Liver (tissue), 9 donors: ENCODE data around the gene ULK4. TPM values are rescaled to one million over a fixed set of nuclear protein-coding genes. Genes with fewer than 3 reads are reported as not detected.

Experiments used
- DNase-seq: peaks from one replicate; pipeline ENCODE4 v3.0.0-alpha.2; 2017; ENCODE audit warnings: low spot score
- H3K27ac ChIP-seq, 2 donors: one replicate each; pipeline ENCODE4 v1.7.0; 2013; ENCODE audit warnings: inconsistent platforms in 2 of 2, low read length in 2 of 2, control low read depth in 1 of 2, low read depth in 1 of 2, mild to moderate bottlenecking in 1 of 2
- H3K27me3 ChIP-seq, 4 donors: one replicate each; pipeline versions ENCODE4 v1.6.1 to v1.7.0; 2013; ENCODE audit warnings: low read length in 3 of 4, inconsistent platforms in 1 of 4, mild to moderate bottlenecking in 1 of 4, moderate library complexity in 1 of 4; ENCODE audit not compliant: control insufficient read depth in 4 of 4, insufficient read depth in 4 of 4
- H3K36me3 ChIP-seq, 4 donors: one replicate each; pipeline versions ENCODE4 v1.6.1 to v1.7.0; 2013; ENCODE audit warnings: low read length in 3 of 4, mild to moderate bottlenecking in 3 of 4, low read depth in 1 of 4, moderate library complexity in 1 of 4; ENCODE audit not compliant: control insufficient read depth in 4 of 4, insufficient read depth in 3 of 4
- H3K4me1 ChIP-seq, 4 donors: one replicate each; pipeline versions ENCODE4 v1.6.1 to v1.7.0; 2013; ENCODE audit warnings: low read length in 3 of 4, mild to moderate bottlenecking in 3 of 4, moderate library complexity in 1 of 4; ENCODE audit not compliant: control insufficient read depth in 4 of 4, insufficient read depth in 4 of 4
- H3K4me3 ChIP-seq, 3 donors: one replicate each; pipeline versions ENCODE4 v1.6.1 to v1.7.0; 2013; ENCODE audit warnings: low read length in 3 of 3, control low read depth in 1 of 3, low read depth in 1 of 3, mild to moderate bottlenecking in 1 of 3
- H3K9ac ChIP-seq, 2 donors: one replicate each; pipeline ENCODE4 v1.7.0; 2013; ENCODE audit warnings: low read length in 2 of 2, mild to moderate bottlenecking in 2 of 2, moderate library complexity in 2 of 2, control low read depth in 1 of 2, low read depth in 1 of 2
- H3K9me3 ChIP-seq, 4 donors: one replicate each; pipeline versions ENCODE4 v1.6.1 to v1.7.0; 2013; ENCODE audit warnings: low read length in 3 of 4; ENCODE audit not compliant: control insufficient read depth in 4 of 4
- ATF3 ChIP-seq: IDR thresholded peaks from 2 replicates; pipeline ENCODE4 v1.6.1; 2016; ENCODE audit warnings: antibody characterized with exemption
- EGR1 ChIP-seq, 2 donors: IDR thresholded peaks; 2 replicates each; pipeline ENCODE4 v1.6.1; 2016 to 2018; ENCODE audit warnings: antibody characterized with exemption in 2 of 2, low read depth in 2 of 2
- FOXA1 ChIP-seq: IDR thresholded peaks from 2 replicates; pipeline ENCODE4 v1.6.1; 2016; ENCODE audit warnings: antibody characterized with exemption
- FOXA2 ChIP-seq: IDR thresholded peaks from 2 replicates; pipeline ENCODE4 v1.6.1; 2016; ENCODE audit warnings: antibody characterized with exemption
- GABPA ChIP-seq, 2 donors: IDR thresholded peaks in 1 of 2; conservative IDR thresholded peaks in 1 of 2; 2 replicates each; pipeline ENCODE4 v1.6.1; 2016; ENCODE audit warnings: antibody characterized with exemption in 2 of 2, mild to moderate bottlenecking in 1 of 2, moderate library complexity in 1 of 2
- HNF4A ChIP-seq, 2 donors: conservative IDR thresholded peaks; 2 replicates each; pipeline ENCODE4 v1.6.1; 2016; ENCODE audit warnings: antibody characterized with exemption in 2 of 2, mild to moderate bottlenecking in 2 of 2
- HNF4G ChIP-seq: IDR thresholded peaks from 2 replicates; pipeline ENCODE4 v1.6.1; 2016; ENCODE audit warnings: antibody characterized with exemption
- JUND ChIP-seq, 2 donors: IDR thresholded peaks; 2 replicates each; pipeline ENCODE4 v1.6.1; 2016; ENCODE audit warnings: antibody characterized with exemption in 2 of 2
- NR2F2 ChIP-seq: IDR thresholded peaks from 2 replicates; pipeline ENCODE4 v1.6.1; 2016; ENCODE audit warnings: antibody characterized with exemption
- RAD21 ChIP-seq, 2 donors: IDR thresholded peaks; 2 replicates each; pipeline ENCODE4 v1.6.1; 2016; ENCODE audit warnings: antibody characterized with exemption in 2 of 2, mild to moderate bottlenecking in 2 of 2
- RXRA ChIP-seq, 2 donors: IDR thresholded peaks; 2 replicates each; pipeline ENCODE4 v1.6.1; 2017 to 2018; ENCODE audit warnings: antibody characterized with exemption in 2 of 2, mild to moderate bottlenecking in 1 of 2
- SP1 ChIP-seq: IDR thresholded peaks from 2 replicates; pipeline ENCODE4 v1.6.1; 2018; ENCODE audit warnings: antibody characterized with exemption, mild to moderate bottlenecking
- TAF1 ChIP-seq: conservative IDR thresholded peaks from 2 replicates; pipeline ENCODE4 v1.6.1; 2016; ENCODE audit warnings: antibody characterized with exemption, mild to moderate bottlenecking
- YY1 ChIP-seq: IDR thresholded peaks from 2 replicates; pipeline ENCODE4 v1.6.1; 2016; ENCODE audit warnings: antibody characterized with exemption, mild to moderate bottlenecking
- WGBS: extraction: QIAGEN DNeasy Blood & Tissue Kit; methylation state at CpG from one replicate; pipeline ENCODE4 v1.1.7; 2013; 5-methylcytosine and 5-hydroxymethylcytosine counted together
- polyA plus RNA-seq, 2 donors: library from polyadenylated mRNA; stranded (reverse) in 1 of 2; unstranded in 1 of 2; fragments of 200-250 nt in 1 of 2; fragments of >200 nt in 1 of 2; fragmentation: Nextera tagmentation in 1 of 2; extraction: Ambion mirVana in 1 of 2; gene quantifications; one replicate each; pipeline versions ENCODE4 v1.2.1 to v1.2.3, GENCODE V29; 2013 to 2015
- total RNA-seq, 2 donors: library from RNA; depleted of rRNA; stranded (reverse); fragments of >200 nt; gene quantifications; one replicate each; pipeline ENCODE4 v1.2.3, GENCODE V29; 2014
- TF ChIP-seq, protein P1 (sequence below): IDR thresholded peaks from 2 replicates; pipeline ENCODE4 v1.6.1; 2016; ENCODE audit warnings: antibody characterized with exemption, mild to moderate bottlenecking
- TF ChIP-seq, protein P2 (sequence below): fragments of 150-350 bp; IDR thresholded peaks from 2 replicates; pipeline ENCODE4 v1.5.1; 2017; ENCODE audit warnings: improper control_type of control experiment, low read depth, low read length; ENCODE audit not compliant: missing input control
- TF ChIP-seq, protein P3 (sequence below): IDR thresholded peaks from 2 replicates; pipeline ENCODE4 v1.6.1; 2016; ENCODE audit warnings: antibody characterized with exemption
- TF ChIP-seq, protein P4 (sequence below): IDR thresholded peaks from 2 replicates; pipeline ENCODE4 v1.6.1; 2016; ENCODE audit warnings: antibody characterized with exemption
- donor health status: healthy.
- donor health status: healthy.
- donor health status: healthy.
- donor health status: healthy.
- donor health status: healthy.

The ULK4 gene
- total and polyA plus RNA-seq, 4 donors, result 1.1 to 11.5 (median 3.2) TPM

DNA sequence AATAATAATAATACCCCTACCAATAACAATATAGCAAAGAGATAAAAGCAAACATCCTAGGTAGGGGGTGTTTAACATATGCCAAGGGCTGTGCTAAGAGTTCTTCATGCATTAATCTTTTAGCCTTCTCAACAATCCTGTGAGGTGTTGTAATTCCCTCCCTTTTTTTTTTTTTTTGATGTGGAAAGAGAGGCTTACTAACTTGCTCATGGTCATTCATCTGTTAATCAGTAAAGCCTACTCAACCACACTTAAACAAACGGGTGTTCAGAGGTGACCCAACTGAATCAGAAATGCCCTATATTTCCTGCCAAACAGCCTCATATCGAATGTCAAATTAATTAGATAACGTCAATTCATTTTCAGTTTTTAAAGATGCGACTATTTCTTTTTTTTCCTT is 530.5 kb downstream of the ULK4 start:
- WGBS, result 92% methylated on average over 4 of the region's 4 CpGs
- no peak overlapping the region for H3K9ac ChIP-seq
- no peak overlapping the region for H3K4me3 ChIP-seq
- H3K36me3 ChIP-seq, result no peaks in the 10 kb centered on the region
- H3K27ac ChIP-seq, result no peak overlapping the region
- TF ChIP-seq EGR1 (IDR thresholded peaks at IDR 0.05; ENCODE audit: low read depth in 2 of 2) (no peak), ATF3 (no peak), GABPA (IDR thresholded peaks at IDR 0.05 in 1 of 2, conservative IDR thresholded peaks at IDR 0.05 in 1 of 2) (no peak), JUND (IDR thresholded peaks at IDR 0.05) (no peak), TAF1 (no peak), HNF4A (conservative IDR thresholded peaks at IDR 0.05) (no peak), RAD21 (IDR thresholded peaks at IDR 0.05) (no peak), SP1 (no peak), RXRA (IDR thresholded peaks at IDR 0.05) (no peak), NR2F2 (no peak), HNF4G (no peak), YY1 (no peak)
- TF ChIP-seq, protein P1, sequence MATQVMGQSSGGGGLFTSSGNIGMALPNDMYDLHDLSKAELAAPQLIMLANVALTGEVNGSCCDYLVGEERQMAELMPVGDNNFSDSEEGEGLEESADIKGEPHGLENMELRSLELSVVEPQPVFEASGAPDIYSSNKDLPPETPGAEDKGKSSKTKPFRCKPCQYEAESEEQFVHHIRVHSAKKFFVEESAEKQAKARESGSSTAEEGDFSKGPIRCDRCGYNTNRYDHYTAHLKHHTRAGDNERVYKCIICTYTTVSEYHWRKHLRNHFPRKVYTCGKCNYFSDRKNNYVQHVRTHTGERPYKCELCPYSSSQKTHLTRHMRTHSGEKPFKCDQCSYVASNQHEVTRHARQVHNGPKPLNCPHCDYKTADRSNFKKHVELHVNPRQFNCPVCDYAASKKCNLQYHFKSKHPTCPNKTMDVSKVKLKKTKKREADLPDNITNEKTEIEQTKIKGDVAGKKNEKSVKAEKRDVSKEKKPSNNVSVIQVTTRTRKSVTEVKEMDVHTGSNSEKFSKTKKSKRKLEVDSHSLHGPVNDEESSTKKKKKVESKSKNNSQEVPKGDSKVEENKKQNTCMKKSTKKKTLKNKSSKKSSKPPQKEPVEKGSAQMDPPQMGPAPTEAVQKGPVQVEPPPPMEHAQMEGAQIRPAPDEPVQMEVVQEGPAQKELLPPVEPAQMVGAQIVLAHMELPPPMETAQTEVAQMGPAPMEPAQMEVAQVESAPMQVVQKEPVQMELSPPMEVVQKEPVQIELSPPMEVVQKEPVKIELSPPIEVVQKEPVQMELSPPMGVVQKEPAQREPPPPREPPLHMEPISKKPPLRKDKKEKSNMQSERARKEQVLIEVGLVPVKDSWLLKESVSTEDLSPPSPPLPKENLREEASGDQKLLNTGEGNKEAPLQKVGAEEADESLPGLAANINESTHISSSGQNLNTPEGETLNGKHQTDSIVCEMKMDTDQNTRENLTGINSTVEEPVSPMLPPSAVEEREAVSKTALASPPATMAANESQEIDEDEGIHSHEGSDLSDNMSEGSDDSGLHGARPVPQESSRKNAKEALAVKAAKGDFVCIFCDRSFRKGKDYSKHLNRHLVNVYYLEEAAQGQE, result no peak
- TF ChIP-seq, protein P2, sequence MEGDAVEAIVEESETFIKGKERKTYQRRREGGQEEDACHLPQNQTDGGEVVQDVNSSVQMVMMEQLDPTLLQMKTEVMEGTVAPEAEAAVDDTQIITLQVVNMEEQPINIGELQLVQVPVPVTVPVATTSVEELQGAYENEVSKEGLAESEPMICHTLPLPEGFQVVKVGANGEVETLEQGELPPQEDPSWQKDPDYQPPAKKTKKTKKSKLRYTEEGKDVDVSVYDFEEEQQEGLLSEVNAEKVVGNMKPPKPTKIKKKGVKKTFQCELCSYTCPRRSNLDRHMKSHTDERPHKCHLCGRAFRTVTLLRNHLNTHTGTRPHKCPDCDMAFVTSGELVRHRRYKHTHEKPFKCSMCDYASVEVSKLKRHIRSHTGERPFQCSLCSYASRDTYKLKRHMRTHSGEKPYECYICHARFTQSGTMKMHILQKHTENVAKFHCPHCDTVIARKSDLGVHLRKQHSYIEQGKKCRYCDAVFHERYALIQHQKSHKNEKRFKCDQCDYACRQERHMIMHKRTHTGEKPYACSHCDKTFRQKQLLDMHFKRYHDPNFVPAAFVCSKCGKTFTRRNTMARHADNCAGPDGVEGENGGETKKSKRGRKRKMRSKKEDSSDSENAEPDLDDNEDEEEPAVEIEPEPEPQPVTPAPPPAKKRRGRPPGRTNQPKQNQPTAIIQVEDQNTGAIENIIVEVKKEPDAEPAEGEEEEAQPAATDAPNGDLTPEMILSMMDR, result no peak
- TF ChIP-seq, protein P3, sequence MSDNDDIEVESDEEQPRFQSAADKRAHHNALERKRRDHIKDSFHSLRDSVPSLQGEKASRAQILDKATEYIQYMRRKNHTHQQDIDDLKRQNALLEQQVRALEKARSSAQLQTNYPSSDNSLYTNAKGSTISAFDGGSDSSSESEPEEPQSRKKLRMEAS, result no peak
- TF ChIP-seq, protein P4, sequence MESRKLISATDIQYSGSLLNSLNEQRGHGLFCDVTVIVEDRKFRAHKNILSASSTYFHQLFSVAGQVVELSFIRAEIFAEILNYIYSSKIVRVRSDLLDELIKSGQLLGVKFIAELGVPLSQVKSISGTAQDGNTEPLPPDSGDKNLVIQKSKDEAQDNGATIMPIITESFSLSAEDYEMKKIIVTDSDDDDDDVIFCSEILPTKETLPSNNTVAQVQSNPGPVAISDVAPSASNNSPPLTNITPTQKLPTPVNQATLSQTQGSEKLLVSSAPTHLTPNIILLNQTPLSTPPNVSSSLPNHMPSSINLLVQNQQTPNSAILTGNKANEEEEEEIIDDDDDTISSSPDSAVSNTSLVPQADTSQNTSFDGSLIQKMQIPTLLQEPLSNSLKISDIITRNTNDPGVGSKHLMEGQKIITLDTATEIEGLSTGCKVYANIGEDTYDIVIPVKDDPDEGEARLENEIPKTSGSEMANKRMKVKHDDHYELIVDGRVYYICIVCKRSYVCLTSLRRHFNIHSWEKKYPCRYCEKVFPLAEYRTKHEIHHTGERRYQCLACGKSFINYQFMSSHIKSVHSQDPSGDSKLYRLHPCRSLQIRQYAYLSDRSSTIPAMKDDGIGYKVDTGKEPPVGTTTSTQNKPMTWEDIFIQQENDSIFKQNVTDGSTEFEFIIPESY, result no peak
- H3K4me1 ChIP-seq, result no peaks in the 10 kb centered on the region
- H3K27me3 ChIP-seq, result no peaks in the 10 kb centered on the region
- H3K9me3 ChIP-seq, result no peaks in the 10 kb centered on the region
- DNase-seq, result no peak

DNA sequence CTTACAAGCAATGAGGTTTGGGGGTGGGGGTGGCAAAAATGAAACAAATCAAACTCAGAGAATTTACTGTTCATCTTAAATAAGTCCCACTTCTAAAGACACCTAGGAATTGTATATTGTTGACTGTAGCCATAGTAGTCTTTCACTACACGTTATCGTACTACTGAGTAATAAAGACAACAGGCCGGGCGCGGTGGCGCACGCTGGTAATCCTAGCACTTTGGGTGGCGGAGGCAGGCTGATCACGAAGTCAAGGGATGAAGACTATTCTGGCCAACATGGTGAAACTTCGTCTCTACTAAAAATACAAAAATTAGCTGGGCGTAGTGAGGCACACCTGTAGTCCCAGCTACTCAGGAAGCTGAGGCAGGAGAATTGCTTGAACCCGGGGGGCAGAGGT is 531.0 kb downstream of the ULK4 start:
- Histone ChIP-seq H3K4me1 (no peaks in the 10 kb centered on the region), H3K9me3 (no peaks in the 10 kb centered on the region), H3K9ac (no peak overlapping the region), H3K27ac (no peak overlapping the region), H3K36me3 (no peaks in the 10 kb centered on the region), H3K4me3 (no peak overlapping the region), H3K27me3 (no peaks in the 10 kb centered on the region)
- no peak for DNase-seq
- 98% methylated on average over 12 of the region's 12 CpGs for WGBS
- no peak for TF ChIP-seq FOXA1
- no peak for TF ChIP-seq ATF3
- no peak for TF ChIP-seq FOXA2
- TF ChIP-seq, protein P1, result no peak
- no peak for TF ChIP-seq TAF1
- TF ChIP-seq, protein P4, result no peak
- TF ChIP-seq YY1, result no peak
- TF ChIP-seq SP1, result no peak
- no peak for TF ChIP-seq HNF4A (conservative IDR thresholded peaks at IDR 0.05)
- no peak for TF ChIP-seq RAD21 (IDR thresholded peaks at IDR 0.05)
- TF ChIP-seq, protein P3, result no peak
- no peak for TF ChIP-seq EGR1 (IDR thresholded peaks at IDR 0.05; ENCODE audit: low read depth in 2 of 2)
